H9 (cell line): ENCODE measurements around the gene PDCL3. TPM values are rescaled to one million over a fixed set of nuclear protein-coding genes. Genes with fewer than 3 reads are reported as not detected.
A peak's percentile ranks its signal among the peaks of the same experiment; 100 is the strongest.

Source experiments
- DNase-seq: peaks from one replicate; pipeline ENCODE4 v3.0.0-alpha.2; 2017
- H2AFZ ChIP-seq: one replicate; pipeline ENCODE4 v1.6.1; 2013; ENCODE audit warnings: mild to moderate bottlenecking, low read length, control low read depth, moderate library complexity
- H2AK5ac ChIP-seq: 2 replicates; pipeline ENCODE4 v1.6.1; 2013; ENCODE audit warnings: low read length, control low read depth, mixed read lengths; ENCODE audit not compliant: insufficient read length
- H2BK120ac ChIP-seq: one replicate; pipeline ENCODE4 v1.6.1; 2013; ENCODE audit warnings: low read depth, mild to moderate bottlenecking, low read length, control low read depth, inconsistent platforms; ENCODE audit not compliant: poor library complexity, severe bottlenecking
- H2BK12ac ChIP-seq: 2 replicates; pipeline ENCODE4 v1.6.1; 2013; ENCODE audit warnings: low read length, control low read depth, mixed read lengths, low read depth; ENCODE audit not compliant: insufficient read length
- H2BK15ac ChIP-seq: 2 replicates; pipeline ENCODE4 v1.6.1; 2013; ENCODE audit warnings: low read depth, low read length, control low read depth
- H2BK20ac ChIP-seq: one replicate; pipeline ENCODE4 v1.6.1; 2013; ENCODE audit warnings: low read depth, mild to moderate bottlenecking, low read length, control low read depth, inconsistent platforms; ENCODE audit not compliant: poor library complexity, severe bottlenecking
- H2BK5ac ChIP-seq: 2 replicates; pipeline ENCODE4 v1.6.1; 2013; ENCODE audit warnings: low read length, control low read depth, mixed read lengths; ENCODE audit not compliant: insufficient read length
- H3K14ac ChIP-seq: 2 replicates; pipeline ENCODE4 v1.6.1; 2013; ENCODE audit warnings: low read length, control low read depth; ENCODE audit not compliant: insufficient read depth
- H3K18ac ChIP-seq: 2 replicates; pipeline ENCODE4 v1.6.1; 2013; ENCODE audit warnings: low read depth, mild to moderate bottlenecking, mixed read lengths, low read length, control low read depth; ENCODE audit not compliant: insufficient read length
- H3K23ac ChIP-seq: 2 replicates; pipeline ENCODE4 v1.6.1; 2013; ENCODE audit warnings: low read length, control low read depth, mixed read lengths, low read depth; ENCODE audit not compliant: insufficient read length
- H3K23me2 ChIP-seq: 2 replicates; pipeline ENCODE4 v1.6.1; 2013; ENCODE audit warnings: low read depth, mild to moderate bottlenecking, mixed read lengths, low read length, control low read depth; ENCODE audit not compliant: insufficient read length, poor library complexity, severe bottlenecking
- H3K27ac ChIP-seq: 2 replicates; pipeline ENCODE4 v1.5.1; 2013; ENCODE audit warnings: low read length, control low read depth, mixed read lengths, low read depth; ENCODE audit not compliant: insufficient read length
- H3K27me3 ChIP-seq: 2 replicates; pipeline ENCODE4 v1.6.1; 2013; ENCODE audit warnings: low read length, control low read depth, inconsistent platforms; ENCODE audit not compliant: insufficient read depth
- H3K4ac ChIP-seq: 2 replicates; pipeline ENCODE4 v1.6.1; 2013; ENCODE audit warnings: low read depth, mild to moderate bottlenecking, control low read depth, inconsistent platforms, low read length, moderate library complexity
- H3K4me1 ChIP-seq: 2 replicates; pipeline ENCODE4 v1.6.1; 2013; ENCODE audit warnings: low read length, control low read depth, inconsistent platforms; ENCODE audit not compliant: insufficient read depth
- H3K4me2 ChIP-seq: 2 replicates; pipeline ENCODE4 v1.6.1; 2013; ENCODE audit warnings: low read length, control low read depth, mixed read lengths; ENCODE audit not compliant: insufficient read length, insufficient read depth
- H3K56ac ChIP-seq: 2 replicates; pipeline ENCODE4 v1.6.1; 2013; ENCODE audit warnings: low read depth, mild to moderate bottlenecking, mixed read lengths, low read length, control low read depth; ENCODE audit not compliant: insufficient read length
- H3K79me1 ChIP-seq: 2 replicates; pipeline ENCODE4 v1.6.1; 2013; ENCODE audit warnings: low read depth, mild to moderate bottlenecking, moderate library complexity, low read length, control low read depth, inconsistent platforms; ENCODE audit not compliant: insufficient read depth, poor library complexity, severe bottlenecking
- H3K79me2 ChIP-seq: 2 replicates; pipeline ENCODE4 v1.6.1; 2013; ENCODE audit warnings: low read length, control low read depth, inconsistent platforms; ENCODE audit not compliant: insufficient read depth
- H3K9ac ChIP-seq: 2 replicates; pipeline ENCODE4 v1.6.1; 2013; ENCODE audit warnings: low read length, control low read depth, mixed read lengths; ENCODE audit not compliant: insufficient read length; ENCODE audit errors: extremely low read depth
- H3K9me3 ChIP-seq: one replicate; pipeline ENCODE4 v1.6.1; 2013; ENCODE audit warnings: low read depth, low read length, inconsistent platforms; ENCODE audit not compliant: control insufficient read depth
- H3T11ph ChIP-seq: one replicate; pipeline ENCODE4 v1.6.1; 2013; ENCODE audit warnings: mild to moderate bottlenecking, low read length, control low read depth, inconsistent platforms
- H4K20me1 ChIP-seq: one replicate; pipeline ENCODE4 v1.6.1; 2013; ENCODE audit not compliant: control insufficient read depth, insufficient read length, insufficient read depth
- H4K5ac ChIP-seq: 2 replicates; pipeline ENCODE4 v1.6.1; 2013; ENCODE audit warnings: low read depth, mild to moderate bottlenecking, mixed read lengths, low read length, control low read depth; ENCODE audit not compliant: insufficient read length
- H4K8ac ChIP-seq: replicated peaks from 2 replicates; pipeline ENCODE4 v1.6.1; 2013; ENCODE audit warnings: low read length, control low read depth, mixed read lengths, low read depth; ENCODE audit not compliant: insufficient read length
- H4K91ac ChIP-seq: 2 replicates; pipeline ENCODE4 v1.6.1; 2013; ENCODE audit warnings: low read depth, mild to moderate bottlenecking, moderate library complexity, mixed read lengths, low read length, control low read depth; ENCODE audit not compliant: insufficient read length
- H3K27ac Mint-ChIP-seq, 3 experiments: 2 replicates in 2 of 3; 3 replicates in 1 of 3; pipeline ENCODE4 v1.8.0; 2020 to 2021; ENCODE audit warnings: mixed read lengths in 3 of 3, mild to moderate bottlenecking in 1 of 3, moderate library complexity in 1 of 3
- H3K27me3 Mint-ChIP-seq: 2 replicates; pipeline ENCODE4 v1.8.0; 2021; ENCODE audit warnings: low read depth, mild to moderate bottlenecking, moderate library complexity, mixed read lengths
- H3K36me3 Mint-ChIP-seq, 3 experiments: 2 replicates in 2 of 3; 3 replicates in 1 of 3; pipeline ENCODE4 v1.8.0; 2020 to 2021; ENCODE audit warnings: low read depth in 3 of 3, mixed read lengths in 3 of 3; ENCODE audit not compliant: insufficient read depth in 1 of 3
- H3K4me1 Mint-ChIP-seq, 2 experiments: 2 replicates each; pipeline ENCODE4 v1.8.0; 2020; ENCODE audit warnings: mixed read lengths in 2 of 2
- H3K4me3 Mint-ChIP-seq, 2 experiments: 2 replicates in 1 of 2; 3 replicates in 1 of 2; pipeline ENCODE4 v1.8.0; 2020 to 2021; ENCODE audit warnings: mild to moderate bottlenecking in 2 of 2, mixed read lengths in 2 of 2, moderate library complexity in 1 of 2
- H3K9me3 Mint-ChIP-seq, 2 experiments: 2 replicates in 1 of 2; 3 replicates in 1 of 2; pipeline ENCODE4 v1.8.0; 2020; ENCODE audit warnings: mild to moderate bottlenecking in 2 of 2, mixed read lengths in 2 of 2, moderate library complexity in 1 of 2
- CTCF ChIP-seq: fragments of 200-600 bp; sonication (generic); conservative IDR thresholded peaks from 3 replicates; pipeline ENCODE4 v1.8.0; 2021; ENCODE audit warnings: antibody characterized with exemption, mild to moderate bottlenecking
- WGBS: extraction: QIAGEN DNeasy Blood & Tissue Kit; methylation state at CpG from one replicate; pipeline ENCODE4 v1.1.7; 2013; ENCODE audit warnings: missing lambda C conversion rate, low lambda C conversion rate, mixed read lengths; ENCODE audit not compliant: insufficient read length; ENCODE audit errors: extremely low coverage; 5-methylcytosine and 5-hydroxymethylcytosine counted together
- total RNA-seq: library from RNA; stranded (reverse); gene quantifications from 2 replicates; pipeline ENCODE4 v1.2.1, GENCODE V29; 2021

The PDCL3 gene
- total RNA-seq, 1 experiment from 2014 or later = 39.4 TPM

GRCh38 chr2:100561191-100561590, 1.6 kb upstream of the PDCL3 start:
- H3K4me1 ChIP-seq = no peaks in the 10 kb centered on the region
- H3K4ac ChIP-seq = no peak overlapping the region
- H2BK12ac ChIP-seq = no peak overlapping the region
- Mint-ChIP-seq H3K4me1 (peaks cover 14 to 16% of the 10 kb centered on the region in 2 experiments), H3K27me3 (no peaks in the 10 kb centered on the region), H3K36me3 (peaks cover 3 to 11% (median 8%) of the 10 kb centered on the region in 3 experiments; a peak in 6 of 7 replicates), H3K4me3 (peak overlapping the region in 1 of 2 experiments; percentile 90; a peak in 3 of 5 replicates), H3K9me3 (peaks cover 0 to 3% of the 10 kb centered on the region in 2 experiments; a peak in 2 of 5 replicates), H3K27ac (peak overlapping the region in 2 of 3 experiments; percentile 22 to 85; a peak in 3 of 7 replicates)
- no peak overlapping the region for H4K91ac ChIP-seq
- peak overlapping the region; percentile 62 for H3K18ac ChIP-seq
- H2AFZ ChIP-seq = no peak overlapping the region
- H2BK15ac ChIP-seq = no peak overlapping the region
- no peak overlapping the region for H4K8ac ChIP-seq
- H2BK5ac ChIP-seq = no peak overlapping the region
- no peak overlapping the region for H3K27ac ChIP-seq
- H3K27me3 ChIP-seq = no peaks in the 10 kb centered on the region
- H3K9me3 ChIP-seq = no peaks in the 10 kb centered on the region
- no peak overlapping the region for H3K9ac ChIP-seq
- no peaks in the 10 kb centered on the region for H3K23me2 ChIP-seq
- DNase-seq = no peak
- H2BK20ac ChIP-seq = no peak overlapping the region
- no peak overlapping the region for H3K23ac ChIP-seq
- H2AK5ac ChIP-seq = no peak overlapping the region
- H4K5ac ChIP-seq = no peak overlapping the region
- no peak overlapping the region for H3K14ac ChIP-seq
- H4K20me1 ChIP-seq = no peaks in the 10 kb centered on the region
- H3K56ac ChIP-seq = no peak overlapping the region
- H2BK120ac ChIP-seq = no peak overlapping the region
- no peaks in the 10 kb centered on the region for H3K79me1 ChIP-seq
- no peaks in the 10 kb centered on the region; the same call in 1 of the 2 replicates for H3K79me2 ChIP-seq
- no CpG with 5 or more reads among the region's 4 CpGs for WGBS
- no peak for TF ChIP-seq CTCF
- no peak overlapping the region for H3T11ph ChIP-seq
- H3K4me2 ChIP-seq = no peak overlapping the region
